HG02623 (cell line): Measurements from ENCODE around the gene RTL1.

Source experiments
- ATAC-seq: cut with Tn5 transposase; IDR thresholded peaks from one replicate; pipeline ENCODE4 v1.9.1; 2021; ENCODE audit warnings: moderate library complexity; ENCODE audit not compliant: unreplicated experiment

The RTL1 gene

GRCh38 chr14:100898935-100899883, 4.3 kb downstream of the RTL1 start:
- no peak for ATAC-seq

DNA sequence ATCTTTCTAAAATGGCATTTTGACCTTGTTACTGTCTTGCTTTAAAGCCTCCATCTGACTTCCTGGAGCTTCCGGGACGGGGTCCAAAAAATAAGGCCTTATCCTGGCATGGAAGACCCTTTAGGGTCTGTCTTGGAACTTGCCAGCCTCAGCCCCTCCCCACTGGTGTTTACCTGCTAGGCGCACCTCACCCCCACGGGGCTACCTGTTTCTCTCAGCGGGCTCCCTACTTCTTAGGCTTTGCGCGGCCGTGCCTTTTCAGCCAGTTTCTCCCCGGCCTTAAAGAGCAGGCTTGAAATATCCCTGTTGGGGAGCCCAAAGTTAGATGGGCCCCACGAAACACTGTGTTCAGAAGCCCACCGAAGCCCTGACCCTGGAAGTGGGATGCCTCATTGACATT, 5.1 kb downstream of the RTL1 start:
- ATAC-seq = no peak

DNA sequence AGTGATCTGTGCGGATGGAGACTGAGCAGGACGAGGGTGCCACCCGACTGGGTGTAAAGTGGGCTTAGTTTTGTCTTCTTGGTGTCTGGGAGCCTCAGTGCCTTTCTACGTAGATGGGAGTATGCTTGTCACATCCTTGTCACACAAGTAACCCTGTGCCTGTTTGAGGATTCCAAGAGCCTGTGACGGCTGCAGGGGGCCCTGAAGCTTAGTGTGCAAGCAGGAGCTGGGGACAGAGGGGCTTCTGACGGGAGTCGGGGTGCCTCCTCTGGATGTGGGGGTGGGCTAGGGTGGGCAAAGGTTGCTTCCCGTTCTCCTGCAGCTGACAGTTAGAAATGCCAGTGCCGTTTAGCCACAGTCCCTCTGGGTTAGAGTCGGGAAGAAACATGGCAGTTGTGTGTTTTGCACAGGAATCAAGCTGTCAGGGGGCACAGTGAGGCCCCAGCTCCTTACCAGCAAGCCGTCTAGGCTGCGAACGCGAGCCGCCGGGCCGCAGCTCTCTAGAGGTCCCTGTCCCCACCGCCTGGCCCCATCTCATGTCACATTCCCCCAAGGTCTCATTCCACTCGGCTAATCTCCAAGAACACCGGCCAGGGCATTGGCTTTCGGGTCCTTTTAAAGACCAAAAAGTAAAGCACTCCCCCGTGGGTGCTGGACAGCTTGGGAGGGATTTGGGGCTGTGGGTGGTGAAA, 7.0 kb downstream of the RTL1 start:
- no peak for ATAC-seq

GRCh38 chr14:100895411-100895810, 8.1 kb downstream of the RTL1 start:
- ATAC-seq = no peak

GRCh38 chr14:100894416-100894815, 9.1 kb downstream of the RTL1 start:
- ATAC-seq = no peak

- ATAC-seq = no peak
Observed at GRCh38 chr14:100893760-100894159, 9.8 kb downstream of the RTL1 start.

- ATAC-seq = no peak
Observed at GRCh38 chr14:100893228-100893601, 10.3 kb downstream of the RTL1 start.

- ATAC-seq = no peak
Observed at GRCh38 chr14:100892496-100893227, 10.9 kb downstream of the RTL1 start.

DNA sequence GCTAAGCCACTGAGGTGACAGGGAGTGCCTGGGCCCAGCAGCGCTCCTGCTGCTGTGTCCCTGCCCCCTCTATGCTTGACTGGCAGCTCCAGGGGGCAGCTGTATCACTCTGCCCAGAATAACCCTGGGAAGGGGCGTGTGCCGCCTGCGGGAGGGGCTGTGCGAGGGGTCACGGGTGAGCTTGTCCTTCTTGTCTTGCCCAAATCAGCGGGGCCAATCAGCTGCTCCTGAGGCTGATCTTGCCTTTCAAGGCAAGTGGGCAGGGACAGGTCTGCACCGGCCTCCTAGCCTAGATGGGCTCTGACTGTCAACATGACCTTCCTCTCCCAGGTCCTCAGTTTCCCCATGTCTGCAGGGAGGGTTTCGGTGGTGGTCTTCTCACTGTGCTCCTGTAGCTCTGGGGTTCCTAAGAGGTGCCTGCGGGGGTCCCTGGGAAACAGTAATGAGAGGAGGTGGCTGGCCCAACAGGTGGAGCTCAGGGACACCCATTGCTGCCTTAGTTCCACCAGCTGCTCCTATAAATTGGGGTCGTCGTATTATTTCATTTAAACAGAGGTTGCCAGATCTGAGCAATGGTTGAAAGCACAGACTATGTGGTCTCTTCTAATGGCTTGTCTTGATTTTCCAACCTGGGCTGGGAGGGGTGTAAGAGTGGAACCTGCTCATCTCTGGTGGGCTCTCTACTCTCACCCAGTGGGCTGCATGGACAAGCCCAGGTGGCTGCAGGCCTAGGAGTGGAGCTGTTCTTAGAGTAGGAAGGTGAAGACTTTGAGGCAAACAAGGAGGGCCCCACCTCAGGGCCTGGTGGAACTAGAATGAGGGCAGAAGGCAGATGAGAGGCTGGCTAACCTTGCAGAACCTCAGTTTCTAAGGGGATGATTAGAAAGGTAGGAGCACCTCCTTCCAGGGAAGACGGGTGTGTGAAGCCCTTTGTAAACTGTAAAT, 11.7 kb downstream of the RTL1 start:
- no peak for ATAC-seq

- ATAC-seq = no peak
Observed at GRCh38 chr14:100891051-100891450, 12.5 kb downstream of the RTL1 start.

DNA sequence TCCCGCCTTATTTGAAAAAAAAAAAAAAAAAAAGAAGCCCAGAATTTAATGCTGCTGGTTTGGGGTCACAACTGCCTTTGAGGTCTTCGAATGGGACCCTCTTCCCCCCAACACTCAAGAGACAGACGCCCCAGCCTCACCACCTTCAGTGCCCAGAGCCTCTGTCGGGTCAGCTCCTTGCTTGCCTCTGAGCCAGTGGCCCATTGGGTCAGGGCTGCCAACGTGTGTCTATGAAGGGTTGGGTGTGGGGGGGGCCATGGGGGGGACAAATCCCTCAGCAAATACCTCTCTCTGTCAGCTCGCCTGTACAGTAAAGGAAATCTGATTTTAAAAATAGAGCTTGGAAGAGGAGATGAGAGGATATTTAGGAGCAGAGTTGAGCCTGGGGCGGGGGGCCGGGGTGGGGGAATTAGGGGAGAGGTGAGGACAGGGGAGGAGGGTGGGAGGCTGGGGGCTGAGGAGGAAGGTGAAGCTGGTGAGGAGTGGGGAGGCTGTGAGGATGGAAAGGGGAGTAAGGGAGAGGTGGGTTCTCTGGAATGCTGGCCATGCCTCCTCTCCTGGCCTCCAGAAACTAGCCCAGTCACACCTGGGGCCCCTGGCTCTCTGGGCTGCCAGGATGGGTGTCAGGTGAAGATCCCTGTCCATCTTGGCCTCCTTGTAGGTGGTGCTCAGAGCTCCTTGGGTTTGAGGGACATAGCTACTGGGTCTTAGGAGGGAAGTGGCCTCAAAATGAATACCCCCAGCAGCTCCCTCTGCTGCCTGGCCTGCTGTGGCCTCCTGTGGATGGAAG, 13.3 kb downstream of the RTL1 start:
- no peak for ATAC-seq

- no peak for ATAC-seq
Observed at GRCh38 chr14:100889641-100890040, 13.9 kb downstream of the RTL1 start.

DNA sequence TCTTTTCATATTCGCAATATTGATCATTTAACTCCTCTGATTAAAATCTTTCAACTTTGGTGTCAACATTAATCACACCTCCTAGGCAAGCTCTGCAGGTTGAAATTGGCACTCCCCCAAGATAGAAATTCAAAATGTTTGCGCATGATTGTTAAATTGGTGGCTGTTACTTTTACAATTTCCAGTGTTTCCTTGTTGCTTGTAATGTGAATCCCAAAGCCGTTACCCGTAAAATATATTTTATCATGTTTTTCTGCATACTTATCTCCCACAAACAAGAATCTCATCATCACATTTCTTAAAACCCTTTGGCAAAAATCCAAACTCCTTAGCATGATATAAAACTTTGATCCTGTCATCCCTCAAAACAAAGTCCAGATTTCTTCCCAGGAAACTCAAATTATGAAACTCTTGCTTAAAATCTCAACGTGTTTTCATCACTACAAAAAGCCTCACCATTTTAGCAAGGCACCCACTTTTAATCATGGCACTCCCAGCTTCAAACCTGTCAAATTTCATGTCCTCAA, 14.7 kb downstream of the RTL1 start:
- ATAC-seq = no peak

DNA sequence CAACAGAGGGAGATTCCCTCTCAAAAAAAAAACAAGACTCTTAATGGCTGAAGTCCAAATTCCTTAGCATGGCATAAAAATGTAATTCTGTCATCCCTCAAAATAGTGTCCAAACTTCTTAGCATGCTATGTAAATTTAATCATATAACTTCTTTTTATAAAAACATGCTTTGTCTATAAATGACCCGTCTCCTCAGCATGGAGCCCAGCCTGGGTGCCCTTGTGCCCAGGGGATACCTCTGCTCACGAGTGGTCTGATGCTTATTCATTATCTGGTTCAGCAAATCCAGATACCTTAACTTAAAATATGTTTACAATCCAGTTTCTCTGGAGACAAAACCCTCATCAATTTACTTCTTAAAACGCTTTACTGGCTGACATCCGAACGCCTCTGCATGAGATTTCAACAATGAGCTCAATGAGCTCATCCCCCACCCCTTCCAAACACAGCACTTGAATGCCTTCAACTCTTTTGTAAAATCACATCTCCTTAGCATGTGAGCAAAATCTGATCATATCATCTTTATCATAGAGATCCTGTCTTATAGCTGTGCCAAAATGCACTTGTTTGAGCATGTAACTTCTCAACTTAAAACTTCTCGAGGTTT, 15.7 kb downstream of the RTL1 start:
- ATAC-seq = no peak

- ATAC-seq = no peak
Observed at GRCh38 chr14:100885617-100886016, 17.9 kb downstream of the RTL1 start.

DNA sequence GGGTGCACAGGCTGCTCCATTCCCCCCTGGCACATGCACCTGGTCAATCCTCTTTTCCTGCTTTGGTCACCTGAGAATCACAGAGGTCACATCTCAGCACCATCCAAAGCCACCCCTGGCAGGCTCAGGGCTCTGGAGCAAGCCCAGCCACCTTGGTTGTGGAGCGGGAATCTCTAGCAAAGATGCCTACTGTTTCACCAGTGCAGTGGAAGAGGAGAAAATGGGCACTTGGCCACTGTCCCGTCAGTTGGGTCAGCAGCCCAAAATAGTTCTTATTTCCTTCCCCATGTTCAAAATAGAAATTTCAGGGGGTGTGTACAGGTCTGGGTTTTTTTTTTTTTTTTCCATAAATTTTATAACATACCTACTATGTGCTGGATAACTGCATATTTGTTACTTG, 18.3 kb downstream of the RTL1 start:
- ATAC-seq = no peak

- no peak for ATAC-seq
Observed at GRCh38 chr14:100884456-100884855, 19.1 kb downstream of the RTL1 start.

- no peak for ATAC-seq
Observed at GRCh38 chr14:100883789-100884101, 19.8 kb downstream of the RTL1 start.
